Smooth muscle cell of the brain vasculature (primary cell): ENCODE results near the gene LIME1.

Source experiments
- DNase-seq: peaks from one replicate; pipeline ENCODE4 v3.0.0-alpha.2; 2012; ENCODE audit warnings: low read depth, low spot score

Gene LIME1

DNA sequence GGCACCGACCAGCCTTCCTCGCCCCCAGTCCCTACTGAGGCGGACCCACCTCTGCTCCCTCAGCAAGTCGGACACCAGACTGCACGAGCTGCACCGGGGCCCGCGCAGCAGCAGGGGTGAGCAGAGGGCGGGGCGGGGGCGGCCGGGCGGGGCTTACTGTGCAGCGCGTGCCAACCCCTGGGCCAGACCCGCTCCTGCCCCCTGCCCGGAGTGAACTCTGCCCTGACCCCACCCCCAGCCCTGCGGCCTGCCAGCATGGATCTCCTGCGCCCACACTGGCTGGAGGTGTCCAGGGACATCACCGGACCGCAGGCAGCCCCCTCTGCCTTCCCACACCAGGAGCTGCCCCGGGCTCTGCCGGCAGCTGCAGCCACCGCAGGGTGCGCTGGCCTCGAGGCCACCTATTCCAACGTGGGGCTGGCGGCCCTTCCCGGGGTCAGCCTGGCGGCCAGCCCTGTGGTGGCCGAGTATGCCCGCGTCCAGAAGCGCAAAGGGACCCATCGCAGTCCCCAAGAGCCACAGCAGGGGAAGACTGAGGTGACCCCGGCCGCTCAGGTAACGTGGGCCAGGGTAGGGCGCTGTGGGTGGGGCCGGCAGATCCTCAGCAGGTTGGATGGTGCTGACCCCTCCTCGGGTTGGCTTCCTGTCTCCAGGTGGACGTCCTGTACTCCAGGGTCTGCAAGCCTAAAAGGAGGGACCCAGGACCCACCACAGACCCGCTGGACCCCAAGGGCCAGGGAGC lies 1.7 kb downstream of the LIME1 start:
- DNase-seq: no peak

DNA sequence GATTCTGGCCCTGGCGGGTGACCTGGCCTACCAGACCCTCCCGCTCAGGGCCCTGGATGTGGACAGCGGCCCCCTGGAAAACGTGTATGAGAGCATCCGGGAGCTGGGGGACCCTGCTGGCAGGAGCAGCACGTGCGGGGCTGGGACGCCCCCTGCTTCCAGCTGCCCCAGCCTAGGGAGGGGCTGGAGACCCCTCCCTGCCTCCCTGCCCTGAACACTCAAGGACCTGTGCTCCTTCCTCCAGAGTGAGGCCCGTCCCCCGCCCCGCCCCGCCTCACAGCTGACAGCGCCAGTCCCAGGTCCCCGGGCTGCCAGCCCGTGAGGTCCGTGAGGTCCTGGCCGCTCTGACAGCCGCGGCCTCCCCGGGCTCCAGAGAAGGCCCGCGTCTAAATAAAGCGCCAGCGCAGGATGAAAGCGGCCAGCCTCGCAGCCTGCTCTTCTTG lies 2.2 kb downstream of the LIME1 start:
- no peak for DNase-seq

DNA sequence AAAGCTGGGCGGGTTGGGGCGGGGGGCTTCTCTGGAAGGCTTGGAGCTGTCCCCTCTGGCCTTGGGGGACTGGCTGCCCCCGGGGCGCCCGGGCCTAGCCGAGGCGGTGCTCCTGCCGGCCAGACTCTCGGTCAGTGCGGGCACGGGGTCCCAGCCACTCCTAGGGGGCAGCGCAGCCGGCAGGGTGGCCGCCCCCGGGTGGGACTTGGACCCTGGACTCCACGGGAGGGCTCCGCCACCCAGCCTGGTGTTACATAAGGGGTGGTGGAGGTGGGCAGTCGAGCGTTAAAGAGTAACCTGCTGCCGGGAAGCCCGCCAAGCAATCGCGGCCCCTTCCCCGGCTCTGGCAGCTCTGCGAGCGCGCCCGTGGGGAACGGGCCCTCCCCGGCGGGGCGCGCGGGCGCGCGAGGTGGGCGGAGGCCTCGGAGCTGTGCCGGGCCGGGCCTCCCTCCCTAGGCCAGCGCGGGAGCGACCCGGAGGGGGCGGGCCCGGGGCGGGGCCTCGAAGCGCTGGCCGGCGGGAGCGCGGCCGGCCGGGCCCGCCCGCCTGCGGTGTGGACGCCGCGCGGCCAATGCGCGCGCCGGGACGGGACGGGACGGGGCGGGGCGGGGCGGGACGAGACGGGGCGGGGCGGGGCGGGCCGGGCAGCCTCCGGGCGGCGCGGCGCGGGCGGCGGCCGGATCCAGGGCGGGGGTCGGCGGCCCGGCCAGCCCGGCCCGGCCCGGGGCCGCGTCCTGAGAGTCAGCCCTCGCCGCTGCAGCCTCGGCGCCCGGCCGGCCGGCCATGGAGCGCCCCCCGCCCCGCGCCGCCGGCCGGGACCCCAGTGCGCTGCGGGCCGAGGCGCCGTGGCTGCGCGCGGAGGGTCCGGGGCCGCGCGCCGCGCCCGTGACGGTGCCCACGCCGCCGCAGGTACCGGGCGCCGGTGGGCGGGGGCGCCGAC lies 2.9 kb downstream of the LIME1 start, which contains the start of gene SLC2A4RG:
TSS of gene SLC2A4RG (plus strand) at position 647 of the 940 bp plus-strand sequence. CDS start at position 784, 137 bp downstream.
- no peak for DNase-seq

- DNase-seq: no peak
Measured at GRCh38 chr20:63740070-63740626, 3.7 kb downstream of the LIME1 start.

DNA sequence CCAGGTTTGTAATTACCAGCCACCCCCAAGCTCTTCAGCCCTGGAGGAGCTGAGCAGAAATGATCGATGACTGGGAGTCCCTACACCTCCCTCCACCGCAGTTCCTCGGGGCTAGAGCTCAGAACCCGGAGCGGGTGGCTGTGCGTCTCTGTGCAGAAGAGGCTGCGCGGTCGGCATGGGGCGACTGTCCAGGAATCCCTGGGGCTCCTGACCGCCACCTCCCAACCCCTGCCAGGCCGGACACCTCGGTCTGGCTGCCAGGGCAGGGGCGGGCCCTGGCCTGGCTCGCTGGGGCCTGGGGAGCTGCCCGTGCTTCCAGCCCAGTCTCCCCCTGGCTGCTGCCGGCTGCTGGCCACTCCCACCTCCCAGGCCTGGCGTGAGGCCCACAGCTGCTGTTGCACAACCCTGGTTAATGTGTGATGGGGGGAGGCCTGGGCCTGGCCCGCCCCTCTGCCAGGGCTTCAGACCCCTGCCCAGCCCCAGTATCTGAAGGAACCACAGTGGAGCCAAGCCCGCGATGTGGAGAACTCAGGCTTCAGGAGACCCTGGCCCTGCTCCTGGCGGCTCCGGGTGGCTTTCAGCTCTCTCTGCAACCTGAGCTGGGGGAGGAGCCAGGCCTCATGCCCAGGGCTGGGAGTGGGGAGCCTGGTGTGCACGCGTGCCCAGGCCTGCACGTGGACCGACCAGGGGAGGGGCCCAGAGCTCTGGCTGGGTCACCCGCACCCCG lies 4.3 kb downstream of the LIME1 start:
- peak; percentile 65 for DNase-seq

- DNase-seq: no peak
Measured at GRCh38 chr20:63741354-63741675, 4.9 kb downstream of the LIME1 start.

GRCh38 chr20:63741676-63742380 lies 5.4 kb downstream of the LIME1 start:
- no peak for DNase-seq

- no peak for DNase-seq
Measured at GRCh38 chr20:63742381-63743024, 6.0 kb downstream of the LIME1 start.

DNA sequence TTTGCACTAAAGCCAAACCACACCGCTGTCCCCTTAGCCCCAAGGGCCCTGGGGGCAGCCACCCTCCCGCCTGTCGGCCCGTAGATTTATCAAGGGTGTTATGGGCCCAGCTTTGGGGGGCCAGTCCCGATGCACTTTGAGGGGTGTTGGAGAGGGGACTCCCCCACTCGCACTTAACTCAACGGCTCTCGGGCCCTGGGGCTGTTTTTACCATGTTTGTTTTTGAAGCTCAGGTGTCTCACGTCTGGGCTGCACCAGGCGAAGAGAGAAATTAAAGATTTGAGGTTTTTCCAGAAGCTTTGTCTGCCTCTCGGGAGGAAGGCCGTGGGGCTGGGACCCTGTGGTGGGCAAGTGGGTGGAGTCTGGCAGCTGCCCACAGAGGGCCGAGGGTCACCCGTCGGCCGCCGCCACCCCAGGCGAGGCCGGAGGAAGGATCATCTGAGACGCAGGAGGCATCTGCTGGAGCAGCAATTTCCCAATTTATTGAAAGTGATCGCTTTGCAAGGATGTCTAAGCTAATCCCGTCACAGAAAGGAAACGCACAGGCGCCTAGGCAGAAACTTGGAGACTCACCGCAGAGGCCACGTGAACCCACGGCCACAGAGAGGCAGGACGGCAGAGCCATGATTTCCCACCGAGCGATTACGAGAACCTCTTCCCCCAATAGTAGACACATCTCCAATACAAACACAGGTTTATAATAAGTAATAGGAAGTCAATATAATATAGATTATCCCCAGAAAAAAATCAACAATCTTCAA lies 6.9 kb downstream of the LIME1 start:
- no peak for DNase-seq

DNA sequence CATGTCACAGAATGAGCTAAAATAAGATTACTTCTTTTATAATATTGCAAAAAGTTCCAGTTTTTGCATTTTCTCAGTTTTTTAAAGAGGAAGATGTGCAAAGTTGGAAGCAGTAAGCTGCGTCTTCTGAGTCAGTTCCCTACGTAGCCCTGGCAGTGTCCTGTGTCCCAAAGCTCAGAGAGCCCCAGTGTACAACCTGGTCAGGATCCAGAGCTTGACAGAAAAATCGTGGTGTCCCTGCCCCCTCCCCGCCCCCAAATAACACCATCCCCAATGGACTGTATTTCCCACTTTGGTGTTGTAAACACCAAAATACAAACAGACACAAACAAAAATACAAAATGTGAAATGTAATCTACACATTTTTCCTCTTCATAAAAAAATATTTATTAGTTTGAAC lies 7.7 kb downstream of the LIME1 start:
- no peak for DNase-seq

- DNase-seq: no peak
Measured at GRCh38 chr20:63744574-63745423, 8.3 kb downstream of the LIME1 start.

DNA sequence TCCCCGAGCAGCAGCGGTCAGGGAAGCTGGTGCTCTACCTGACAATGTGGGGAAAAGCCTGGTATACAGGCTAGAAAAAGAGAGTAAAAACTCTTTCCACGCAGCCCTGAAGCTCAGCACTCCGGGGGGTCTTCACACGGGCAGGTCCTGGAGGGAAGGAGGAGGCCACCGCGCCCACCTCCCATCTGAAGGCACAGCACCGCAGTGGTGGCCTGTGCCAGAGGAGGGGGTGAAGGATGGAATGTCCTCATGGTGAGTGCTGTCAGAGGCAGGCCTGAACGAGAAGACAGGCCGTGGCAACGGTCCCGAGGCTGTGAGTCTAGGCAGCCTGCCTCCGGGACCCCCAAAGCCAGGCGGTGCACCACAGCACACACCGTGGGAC lies 9.0 kb downstream of the LIME1 start:
- DNase-seq: no peak

DNA sequence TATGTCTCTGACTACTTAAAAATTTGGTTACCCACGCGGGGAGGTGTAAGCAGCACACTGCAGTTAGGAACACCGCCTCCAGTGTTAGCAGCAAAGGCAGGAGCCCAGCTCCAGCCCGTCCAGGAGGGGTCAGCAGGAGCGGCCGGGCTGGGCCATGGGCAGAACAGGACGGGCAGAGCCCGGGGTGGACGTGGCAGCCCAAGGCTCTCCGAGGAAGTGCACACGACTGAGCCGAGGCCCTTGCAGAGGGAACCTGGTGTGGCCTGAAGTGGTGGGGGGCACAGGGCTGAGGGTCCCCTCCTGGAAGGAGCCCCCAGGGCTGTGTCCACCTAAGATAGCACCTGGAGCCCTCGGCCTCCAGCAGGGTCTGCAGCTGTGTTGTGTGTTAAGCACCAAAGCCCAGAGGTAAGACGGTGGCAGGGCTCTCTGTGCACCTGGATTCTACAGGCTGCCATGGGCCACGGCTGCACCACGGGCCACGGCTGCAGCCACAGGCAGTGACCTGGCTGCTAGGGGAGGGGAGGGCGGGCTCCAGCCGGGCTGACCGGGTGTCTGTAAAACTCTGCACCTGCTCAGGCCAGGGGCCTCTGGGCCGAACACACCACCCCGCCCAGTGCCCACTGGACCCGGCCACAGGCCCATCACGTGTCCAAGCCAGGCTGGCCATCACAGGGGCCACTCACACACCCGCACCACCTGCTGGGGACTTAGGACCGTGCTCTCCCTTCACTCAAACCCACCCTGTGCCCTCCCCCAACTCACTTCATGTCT lies 9.7 kb downstream of the LIME1 start:
- no peak for DNase-seq

- DNase-seq: no peak
Measured at GRCh38 chr20:63746751-63747315, 10.4 kb downstream of the LIME1 start.

DNA sequence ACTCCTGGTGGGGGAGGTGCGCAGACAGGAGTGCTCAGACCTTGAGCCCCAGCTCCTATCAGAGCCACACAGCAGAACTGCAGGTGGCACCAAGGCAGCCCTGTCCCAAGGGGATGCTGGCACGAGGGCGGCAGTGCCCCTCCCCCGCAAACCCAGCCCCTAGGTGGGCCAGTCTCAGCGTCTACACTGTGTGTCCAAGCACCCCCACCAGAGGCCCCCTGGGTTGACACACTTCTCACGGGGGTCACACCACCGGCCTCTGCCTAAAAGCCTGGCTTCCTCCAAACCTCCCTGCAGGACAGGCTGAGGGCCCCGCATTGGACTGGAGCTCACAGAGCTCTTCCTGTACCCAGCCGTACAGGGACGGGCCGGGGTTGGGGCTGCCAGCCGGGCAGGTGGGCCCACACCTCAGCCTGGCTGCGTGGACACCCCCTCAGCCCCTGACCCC lies 11.2 kb downstream of the LIME1 start:
- no peak for DNase-seq

DNA sequence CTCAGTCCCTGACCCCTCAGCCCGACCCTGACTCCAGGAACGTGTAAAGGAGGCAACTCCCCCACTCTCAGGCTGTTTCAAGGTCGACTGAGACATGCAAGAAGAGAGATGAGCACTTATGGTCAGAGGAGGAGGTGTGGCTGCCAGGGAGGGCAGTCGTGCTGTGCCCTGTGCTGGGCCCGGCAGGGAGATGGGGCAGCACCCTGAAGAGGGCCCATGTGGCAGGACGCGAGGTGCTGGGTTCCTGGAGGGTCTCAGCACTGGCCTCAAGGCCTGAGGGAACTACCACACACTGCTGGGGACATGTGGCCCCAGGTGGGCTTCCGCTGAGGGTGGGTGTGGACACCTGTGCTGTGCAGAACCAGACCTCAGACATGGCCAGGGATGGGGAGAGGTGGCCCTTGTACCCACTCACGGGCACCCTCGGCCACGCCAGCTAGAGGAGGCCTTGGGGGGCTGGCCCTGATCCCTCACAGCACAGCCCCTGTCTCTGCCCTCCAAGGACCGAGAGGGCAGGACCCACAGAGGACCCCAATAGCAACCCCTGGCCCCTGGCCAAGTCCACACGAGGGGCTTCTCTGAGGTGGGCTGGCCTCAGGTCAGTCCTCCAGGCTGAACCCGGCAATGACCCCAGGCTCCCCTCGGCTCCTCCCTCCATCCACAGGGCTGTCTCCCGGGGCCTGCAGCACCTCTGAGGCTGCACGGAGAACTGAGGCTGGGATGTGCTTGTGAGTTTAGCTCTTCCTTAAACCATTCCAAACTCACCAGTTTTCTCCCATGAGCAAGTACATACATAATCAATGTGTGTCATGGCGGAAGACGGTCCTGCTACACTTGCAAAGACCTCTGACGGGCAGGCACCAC lies 11.8 kb downstream of the LIME1 start:
- DNase-seq: no peak

GRCh38 chr20:63748934-63749270 lies 12.4 kb downstream of the LIME1 start:
- no peak for DNase-seq
